ENCODE measurements around the gene DLGAP4.
A peak's percentile ranks its signal among the peaks of the same experiment; 100 is the strongest.

DNA sequence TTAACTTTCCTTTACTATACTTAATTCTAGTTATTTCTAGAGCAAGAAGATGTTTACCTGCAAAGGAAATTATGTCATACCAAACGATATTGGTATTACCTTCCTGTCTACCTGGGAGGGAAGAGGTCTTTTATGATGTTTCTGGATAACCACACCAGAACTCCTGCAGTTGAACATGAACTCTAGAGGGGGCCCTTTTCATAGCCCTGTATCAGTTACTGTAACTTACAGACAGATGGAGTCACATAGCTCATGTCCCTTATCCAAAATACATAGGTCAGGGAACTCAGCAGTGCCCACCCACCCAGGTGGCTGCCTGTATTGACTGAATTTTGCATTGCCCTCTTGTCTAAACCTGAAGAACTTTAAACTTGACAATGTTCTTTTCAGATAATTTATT lies 200.1 kb downstream of the DLGAP4 start:
- no peak for TF ChIP-seq POLR2A (IDR thresholded peaks at IDR 0.05)
- TF ChIP-seq, protein P1, sequence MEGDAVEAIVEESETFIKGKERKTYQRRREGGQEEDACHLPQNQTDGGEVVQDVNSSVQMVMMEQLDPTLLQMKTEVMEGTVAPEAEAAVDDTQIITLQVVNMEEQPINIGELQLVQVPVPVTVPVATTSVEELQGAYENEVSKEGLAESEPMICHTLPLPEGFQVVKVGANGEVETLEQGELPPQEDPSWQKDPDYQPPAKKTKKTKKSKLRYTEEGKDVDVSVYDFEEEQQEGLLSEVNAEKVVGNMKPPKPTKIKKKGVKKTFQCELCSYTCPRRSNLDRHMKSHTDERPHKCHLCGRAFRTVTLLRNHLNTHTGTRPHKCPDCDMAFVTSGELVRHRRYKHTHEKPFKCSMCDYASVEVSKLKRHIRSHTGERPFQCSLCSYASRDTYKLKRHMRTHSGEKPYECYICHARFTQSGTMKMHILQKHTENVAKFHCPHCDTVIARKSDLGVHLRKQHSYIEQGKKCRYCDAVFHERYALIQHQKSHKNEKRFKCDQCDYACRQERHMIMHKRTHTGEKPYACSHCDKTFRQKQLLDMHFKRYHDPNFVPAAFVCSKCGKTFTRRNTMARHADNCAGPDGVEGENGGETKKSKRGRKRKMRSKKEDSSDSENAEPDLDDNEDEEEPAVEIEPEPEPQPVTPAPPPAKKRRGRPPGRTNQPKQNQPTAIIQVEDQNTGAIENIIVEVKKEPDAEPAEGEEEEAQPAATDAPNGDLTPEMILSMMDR (IDR thresholded peaks at IDR 0.05 in 4 of 5, conservative IDR thresholded peaks at IDR 0.05 in 1 of 5), result peak in 1 of 5 experiments; percentile 19

Data from gastrocnemius medialis (tissue), 4 donors.